Epithelial cell of esophagus (primary cell): ENCODE measurements around the gene AUTS2.

Source experiments
- DNase-seq: peaks from one replicate; pipeline ENCODE4 v3.0.0; 2010; ENCODE audit warnings: low read depth
- H3K4me3 ChIP-seq: 2 replicates; pipeline ENCODE4 v1.5.1; 2011; ENCODE audit warnings: mild to moderate bottlenecking, low read length, control low read depth
- TF ChIP-seq, protein P1 (sequence below): IDR thresholded peaks from 2 replicates; pipeline ENCODE4 v1.5.1; 2011; ENCODE audit warnings: low read depth, mild to moderate bottlenecking, low read length, control low read depth, inconsistent platforms; ENCODE audit not compliant: insufficient read depth; ENCODE audit errors: missing control alignments

Gene AUTS2

DNA sequence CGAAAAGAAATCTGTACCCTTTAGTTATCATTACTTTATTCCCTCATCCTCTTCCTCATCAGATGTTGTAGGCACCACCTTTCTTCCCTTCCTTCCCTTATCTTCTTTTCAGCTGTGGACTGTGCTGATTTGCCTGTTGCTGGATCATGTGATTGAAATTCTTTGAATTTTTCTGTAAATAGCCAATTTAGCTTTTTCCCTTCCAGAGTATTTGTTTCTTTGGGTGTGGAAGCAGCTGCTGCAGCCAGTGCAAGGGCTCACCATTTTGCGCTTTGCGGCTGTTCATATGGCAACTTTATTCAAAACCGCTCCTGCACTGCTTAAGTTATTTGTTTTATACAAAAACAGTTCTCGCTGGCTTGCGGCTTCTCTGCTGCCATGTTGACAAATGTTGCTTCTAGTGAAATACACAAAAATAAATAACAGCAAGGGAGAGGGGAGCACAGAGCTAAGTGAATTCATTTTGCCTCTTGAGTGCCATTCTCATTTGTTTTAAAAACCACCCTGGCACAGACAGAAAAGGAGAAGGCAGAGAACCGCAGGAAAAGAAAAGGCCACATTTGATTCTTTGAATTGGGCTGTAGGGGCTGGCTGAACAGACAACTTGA, 151.2 kb downstream of the AUTS2 start:
- no peak for DNase-seq
- no peak overlapping the region for H3K4me3 ChIP-seq
- TF ChIP-seq, protein P1, sequence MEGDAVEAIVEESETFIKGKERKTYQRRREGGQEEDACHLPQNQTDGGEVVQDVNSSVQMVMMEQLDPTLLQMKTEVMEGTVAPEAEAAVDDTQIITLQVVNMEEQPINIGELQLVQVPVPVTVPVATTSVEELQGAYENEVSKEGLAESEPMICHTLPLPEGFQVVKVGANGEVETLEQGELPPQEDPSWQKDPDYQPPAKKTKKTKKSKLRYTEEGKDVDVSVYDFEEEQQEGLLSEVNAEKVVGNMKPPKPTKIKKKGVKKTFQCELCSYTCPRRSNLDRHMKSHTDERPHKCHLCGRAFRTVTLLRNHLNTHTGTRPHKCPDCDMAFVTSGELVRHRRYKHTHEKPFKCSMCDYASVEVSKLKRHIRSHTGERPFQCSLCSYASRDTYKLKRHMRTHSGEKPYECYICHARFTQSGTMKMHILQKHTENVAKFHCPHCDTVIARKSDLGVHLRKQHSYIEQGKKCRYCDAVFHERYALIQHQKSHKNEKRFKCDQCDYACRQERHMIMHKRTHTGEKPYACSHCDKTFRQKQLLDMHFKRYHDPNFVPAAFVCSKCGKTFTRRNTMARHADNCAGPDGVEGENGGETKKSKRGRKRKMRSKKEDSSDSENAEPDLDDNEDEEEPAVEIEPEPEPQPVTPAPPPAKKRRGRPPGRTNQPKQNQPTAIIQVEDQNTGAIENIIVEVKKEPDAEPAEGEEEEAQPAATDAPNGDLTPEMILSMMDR, result no peak

DNA sequence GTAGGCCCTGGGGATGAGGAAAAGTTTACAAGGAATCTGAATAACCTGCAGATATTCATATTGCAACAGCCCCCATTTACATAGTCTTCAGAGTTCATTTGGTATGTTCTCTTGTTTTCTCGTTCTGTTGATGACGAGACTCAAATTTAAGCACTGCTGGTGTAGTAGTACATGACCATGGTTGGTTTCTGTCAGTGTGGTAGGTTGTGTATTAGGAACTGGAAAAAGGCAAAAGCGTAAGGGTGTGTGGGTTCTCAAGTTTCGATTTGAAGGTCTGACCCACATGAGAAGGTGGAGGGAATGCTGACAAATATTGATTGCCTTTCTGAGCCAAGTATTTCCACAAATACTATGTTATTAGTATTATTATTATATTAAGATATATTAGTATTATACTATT, 151.7 kb downstream of the AUTS2 start:
- no peak for DNase-seq
- no peak overlapping the region for H3K4me3 ChIP-seq
- TF ChIP-seq, protein P1, result no peak

DNA sequence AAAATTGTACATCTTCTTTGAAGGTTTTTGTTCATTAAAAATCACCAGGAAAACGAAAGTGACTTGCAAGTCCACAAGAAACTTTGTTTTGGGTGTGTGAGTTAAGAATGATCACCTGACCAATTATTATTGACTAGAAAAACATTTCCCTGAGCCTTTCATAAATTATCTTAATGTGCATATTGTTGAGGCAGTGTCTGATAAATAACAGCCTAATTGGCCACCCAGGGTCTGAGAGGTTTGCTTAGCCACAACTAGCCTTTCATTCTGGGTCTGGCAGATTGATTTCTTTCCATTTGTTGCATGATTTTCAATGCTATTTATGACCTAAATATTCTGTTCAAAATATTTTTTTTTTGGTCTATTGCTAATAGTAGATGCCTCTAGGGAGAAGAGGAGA, 152.8 kb downstream of the AUTS2 start:
- H3K4me3 ChIP-seq, result no peak overlapping the region
- TF ChIP-seq, protein P1, result no peak
- no peak for DNase-seq

DNA sequence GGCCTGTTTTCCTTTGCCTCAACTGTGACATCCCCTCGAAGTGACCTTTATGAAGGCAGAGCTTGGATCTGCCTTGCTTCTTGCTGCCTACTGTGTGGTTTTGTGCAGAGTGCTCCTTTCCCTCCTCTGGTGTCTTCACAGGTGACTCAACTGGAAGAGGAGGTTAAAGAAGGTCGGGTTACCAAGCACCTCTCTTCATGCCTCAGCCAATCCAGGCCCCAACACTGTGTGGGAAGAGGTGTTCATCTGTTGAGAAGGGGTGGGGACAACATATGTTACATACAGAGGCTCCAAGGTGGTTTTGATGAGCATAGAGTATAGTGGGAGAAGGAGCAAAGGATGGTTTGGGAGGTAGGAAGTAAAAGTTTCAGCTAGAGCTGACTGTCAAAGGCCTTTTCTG, 155.7 kb downstream of the AUTS2 start:
- no peak for DNase-seq
- TF ChIP-seq, protein P1, result no peak
- H3K4me3 ChIP-seq, result no peak overlapping the region

DNA sequence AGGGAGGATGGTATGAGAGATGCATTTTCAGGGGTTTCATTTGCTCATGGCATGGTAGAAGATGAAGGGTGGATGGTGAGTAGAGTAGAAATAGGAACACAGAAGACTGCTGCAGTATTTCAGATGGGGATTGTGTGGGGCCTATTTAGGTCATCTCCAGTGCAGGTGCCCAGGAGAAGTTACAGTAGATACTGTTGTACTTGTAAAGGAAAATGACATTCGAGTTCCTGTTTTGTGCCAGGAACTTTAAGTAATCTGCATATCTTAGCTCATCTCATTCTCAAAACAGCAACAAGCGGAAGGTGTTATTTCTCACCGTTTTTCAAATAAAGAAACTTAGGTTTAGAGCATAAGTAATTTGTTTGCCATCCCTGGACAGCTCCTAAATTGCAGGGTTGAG, 156.2 kb downstream of the AUTS2 start:
- TF ChIP-seq, protein P1, result no peak
- no peak overlapping the region for H3K4me3 ChIP-seq
- DNase-seq, result no peak

DNA sequence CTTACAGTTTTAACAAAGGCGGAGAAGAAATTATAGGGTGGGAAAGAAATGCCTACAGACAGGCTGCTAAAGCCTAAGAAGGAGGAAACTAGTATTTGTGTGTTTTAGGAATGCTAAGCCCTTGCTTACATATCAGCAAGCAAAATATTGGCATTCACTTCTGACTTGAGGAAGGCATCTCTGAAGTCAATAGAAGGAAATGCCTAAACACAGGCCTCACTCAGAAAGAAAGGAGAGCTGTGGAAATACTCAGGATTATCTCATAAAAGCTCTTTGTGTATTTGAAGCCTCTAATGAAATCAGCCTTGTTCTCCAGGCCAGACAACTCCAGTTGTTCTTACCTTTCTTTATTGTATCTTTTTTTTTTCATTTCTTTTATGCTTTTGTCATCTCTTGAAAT, 158.0 kb downstream of the AUTS2 start:
- H3K4me3 ChIP-seq, result no peak overlapping the region
- no peak for DNase-seq
- TF ChIP-seq, protein P1, result no peak

DNA sequence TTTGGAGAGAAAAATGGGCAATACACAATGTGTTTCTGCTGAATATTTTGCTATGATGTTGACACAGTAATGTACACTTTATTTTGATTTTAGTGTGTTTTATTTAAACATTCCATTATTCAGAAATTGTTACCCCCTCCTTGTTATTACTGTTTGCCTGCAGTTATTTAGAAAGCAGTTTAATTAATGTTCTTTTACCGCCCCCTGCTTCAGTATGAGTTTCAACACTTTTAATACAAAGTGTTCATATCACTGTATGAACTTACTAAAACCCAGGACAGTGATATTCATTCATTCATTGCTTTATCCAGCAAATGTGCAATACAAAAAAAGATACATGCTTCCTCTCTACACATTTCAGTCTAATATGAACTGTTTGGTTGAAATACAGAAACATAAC, 159.3 kb downstream of the AUTS2 start:
- DNase-seq, result no peak
- no peak overlapping the region for H3K4me3 ChIP-seq
- TF ChIP-seq, protein P1, result no peak
